Ishikawa (cell line): ENCODE measurements around the gene PLEKHJ1.

Source experiments
- CEBPB ChIP-seq: IDR thresholded peaks from 2 replicates; pipeline ENCODE4 v1.6.1; 2012
- FOXM1 ChIP-seq: IDR thresholded peaks from 2 replicates; pipeline ENCODE4 v1.6.1; 2012; ENCODE audit warnings: low read depth, borderline replicate concordance
- TAF1 ChIP-seq: IDR thresholded peaks from 2 replicates; pipeline ENCODE4 v1.6.1; 2012; ENCODE audit warnings: low read depth, mild to moderate bottlenecking
- TCF12 ChIP-seq: IDR thresholded peaks from 2 replicates; pipeline ENCODE4 v1.6.1; 2012; ENCODE audit warnings: low read depth
- TEAD4 ChIP-seq: IDR thresholded peaks from 2 replicates; pipeline ENCODE4 v1.6.1; 2012
- YY1 ChIP-seq: IDR thresholded peaks from 2 replicates; pipeline ENCODE4 v1.6.1; 2012; ENCODE audit warnings: low read depth
- TF ChIP-seq, protein P1 (sequence below): IDR thresholded peaks from 2 replicates; pipeline ENCODE4 v1.6.1; 2012
- TF ChIP-seq, protein P2 (sequence below): IDR thresholded peaks from 2 replicates; pipeline ENCODE4 v1.6.1; 2012; ENCODE audit warnings: low read depth, mild to moderate bottlenecking
- TF ChIP-seq, protein P3 (sequence below): IDR thresholded peaks from 2 replicates; pipeline ENCODE4 v1.6.1; 2012

DNA sequence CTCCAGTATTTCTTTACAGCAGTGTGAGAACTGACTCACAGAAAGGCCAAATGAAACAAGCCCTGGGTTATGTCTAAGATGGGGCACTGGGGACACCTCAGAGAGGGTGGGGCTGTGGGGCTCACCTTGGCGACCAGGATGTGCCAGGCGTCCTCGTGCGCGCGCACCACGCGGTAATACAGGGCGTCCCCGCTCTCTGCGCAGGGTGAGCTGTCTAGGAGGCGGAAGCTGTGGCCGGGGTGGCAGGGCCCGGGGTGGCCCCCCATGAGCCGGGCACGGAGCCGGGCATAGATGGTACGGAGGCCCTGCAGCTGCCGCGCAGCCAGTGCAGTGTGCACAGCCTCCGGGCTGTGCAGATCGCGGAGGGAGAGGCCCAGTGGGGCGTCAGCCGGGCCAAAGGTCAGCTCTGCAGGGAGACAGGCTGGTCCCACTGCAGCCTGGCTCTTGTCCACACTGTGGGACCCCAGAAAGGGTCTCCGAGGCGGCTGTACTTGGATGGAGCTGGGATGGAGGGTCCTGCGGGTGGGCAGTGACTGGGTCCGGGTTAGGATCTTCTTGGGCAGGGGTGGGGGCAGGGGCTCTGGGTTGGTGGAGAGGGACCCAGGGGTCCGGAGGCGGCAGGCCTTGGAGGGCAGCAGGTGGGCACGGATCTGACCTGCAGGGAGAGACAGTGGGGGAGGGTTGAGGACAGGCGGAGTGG is 42.5 kb upstream of the PLEKHJ1 start:
- TF ChIP-seq, protein P1, sequence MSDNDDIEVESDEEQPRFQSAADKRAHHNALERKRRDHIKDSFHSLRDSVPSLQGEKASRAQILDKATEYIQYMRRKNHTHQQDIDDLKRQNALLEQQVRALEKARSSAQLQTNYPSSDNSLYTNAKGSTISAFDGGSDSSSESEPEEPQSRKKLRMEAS: no peak
- TF ChIP-seq, protein P2, sequence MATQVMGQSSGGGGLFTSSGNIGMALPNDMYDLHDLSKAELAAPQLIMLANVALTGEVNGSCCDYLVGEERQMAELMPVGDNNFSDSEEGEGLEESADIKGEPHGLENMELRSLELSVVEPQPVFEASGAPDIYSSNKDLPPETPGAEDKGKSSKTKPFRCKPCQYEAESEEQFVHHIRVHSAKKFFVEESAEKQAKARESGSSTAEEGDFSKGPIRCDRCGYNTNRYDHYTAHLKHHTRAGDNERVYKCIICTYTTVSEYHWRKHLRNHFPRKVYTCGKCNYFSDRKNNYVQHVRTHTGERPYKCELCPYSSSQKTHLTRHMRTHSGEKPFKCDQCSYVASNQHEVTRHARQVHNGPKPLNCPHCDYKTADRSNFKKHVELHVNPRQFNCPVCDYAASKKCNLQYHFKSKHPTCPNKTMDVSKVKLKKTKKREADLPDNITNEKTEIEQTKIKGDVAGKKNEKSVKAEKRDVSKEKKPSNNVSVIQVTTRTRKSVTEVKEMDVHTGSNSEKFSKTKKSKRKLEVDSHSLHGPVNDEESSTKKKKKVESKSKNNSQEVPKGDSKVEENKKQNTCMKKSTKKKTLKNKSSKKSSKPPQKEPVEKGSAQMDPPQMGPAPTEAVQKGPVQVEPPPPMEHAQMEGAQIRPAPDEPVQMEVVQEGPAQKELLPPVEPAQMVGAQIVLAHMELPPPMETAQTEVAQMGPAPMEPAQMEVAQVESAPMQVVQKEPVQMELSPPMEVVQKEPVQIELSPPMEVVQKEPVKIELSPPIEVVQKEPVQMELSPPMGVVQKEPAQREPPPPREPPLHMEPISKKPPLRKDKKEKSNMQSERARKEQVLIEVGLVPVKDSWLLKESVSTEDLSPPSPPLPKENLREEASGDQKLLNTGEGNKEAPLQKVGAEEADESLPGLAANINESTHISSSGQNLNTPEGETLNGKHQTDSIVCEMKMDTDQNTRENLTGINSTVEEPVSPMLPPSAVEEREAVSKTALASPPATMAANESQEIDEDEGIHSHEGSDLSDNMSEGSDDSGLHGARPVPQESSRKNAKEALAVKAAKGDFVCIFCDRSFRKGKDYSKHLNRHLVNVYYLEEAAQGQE: no peak
- TF ChIP-seq TCF12: no peak
- TF ChIP-seq TEAD4: no peak
- TF ChIP-seq, protein P3, sequence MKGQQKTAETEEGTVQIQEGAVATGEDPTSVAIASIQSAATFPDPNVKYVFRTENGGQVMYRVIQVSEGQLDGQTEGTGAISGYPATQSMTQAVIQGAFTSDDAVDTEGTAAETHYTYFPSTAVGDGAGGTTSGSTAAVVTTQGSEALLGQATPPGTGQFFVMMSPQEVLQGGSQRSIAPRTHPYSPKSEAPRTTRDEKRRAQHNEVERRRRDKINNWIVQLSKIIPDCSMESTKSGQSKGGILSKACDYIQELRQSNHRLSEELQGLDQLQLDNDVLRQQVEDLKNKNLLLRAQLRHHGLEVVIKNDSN: no peak
- no peak for TF ChIP-seq FOXM1
- no peak for TF ChIP-seq CEBPB
- no peak for TF ChIP-seq TAF1
- TF ChIP-seq YY1: no peak
